Measurements from ENCODE around the gene TSPAN18. TPM values are rescaled to one million over a fixed set of nuclear protein-coding genes. Genes with fewer than 3 reads are reported as not detected.
A peak's percentile ranks its signal among the peaks of the same experiment; 100 is the strongest.

Gene TSPAN18
- total and polyA plus RNA-seq, 2 experiments from 2014 or later = 0.20 to 0.54 TPM

GRCh38 chr11:44885065-44885810, 158.5 kb downstream of the TSPAN18 start:
- in situ Hi-C loops (cut with MboI) = no loop called here
- H3K27me3 ChIP-seq (replicated peaks; ENCODE audit: insufficient read depth) = peaks cover 3% of the 10 kb centered on the region
- no peak overlapping the region for H3K9ac ChIP-seq
- no peaks in the 10 kb centered on the region for H3K79me2 ChIP-seq (ENCODE audit: insufficient read depth)
- WGBS, 2 experiments (ENCODE audit: low coverage in 1 of 2, low lambda C conversion rate in 2 of 2, missing lambda C conversion rate in 2 of 2) = 92 to 93% methylated on average over 12 of the region's 12 CpGs
- TF ChIP-seq EZH2 (IDR thresholded peaks at IDR 0.05; ENCODE audit: insufficient read depth, poor library complexity, severe bottlenecking) = no peak
- TF ChIP-seq EZH2phosphoT487 (IDR thresholded peaks at IDR 0.05; ENCODE audit: insufficient read depth, low read depth) = no peak
- H3K4me1 ChIP-seq (ENCODE audit: insufficient read depth) = peaks cover 17% of the 10 kb centered on the region
- H3K9me3 ChIP-seq (ENCODE audit: low read depth) = no peaks in the 10 kb centered on the region
- no peak overlapping the region for H2AFZ ChIP-seq
- H3K4me2 ChIP-seq (ENCODE audit: unreplicated experiment) = no peak overlapping the region
- H3K4me3 ChIP-seq = no peak overlapping the region
- no peaks in the 10 kb centered on the region for H4K20me1 ChIP-seq (ENCODE audit: insufficient read depth)
- no peak overlapping the region for H3K27ac ChIP-seq
- peaks cover 12% of the 10 kb centered on the region for H3F3A ChIP-seq (ENCODE audit: insufficient read depth)
- no peaks in the 10 kb centered on the region for H3K9me2 ChIP-seq (ENCODE audit: insufficient read depth)
- no peaks in the 10 kb centered on the region for H3K36me3 ChIP-seq (ENCODE audit: low read depth)
- DNase-seq = no peak

DNA sequence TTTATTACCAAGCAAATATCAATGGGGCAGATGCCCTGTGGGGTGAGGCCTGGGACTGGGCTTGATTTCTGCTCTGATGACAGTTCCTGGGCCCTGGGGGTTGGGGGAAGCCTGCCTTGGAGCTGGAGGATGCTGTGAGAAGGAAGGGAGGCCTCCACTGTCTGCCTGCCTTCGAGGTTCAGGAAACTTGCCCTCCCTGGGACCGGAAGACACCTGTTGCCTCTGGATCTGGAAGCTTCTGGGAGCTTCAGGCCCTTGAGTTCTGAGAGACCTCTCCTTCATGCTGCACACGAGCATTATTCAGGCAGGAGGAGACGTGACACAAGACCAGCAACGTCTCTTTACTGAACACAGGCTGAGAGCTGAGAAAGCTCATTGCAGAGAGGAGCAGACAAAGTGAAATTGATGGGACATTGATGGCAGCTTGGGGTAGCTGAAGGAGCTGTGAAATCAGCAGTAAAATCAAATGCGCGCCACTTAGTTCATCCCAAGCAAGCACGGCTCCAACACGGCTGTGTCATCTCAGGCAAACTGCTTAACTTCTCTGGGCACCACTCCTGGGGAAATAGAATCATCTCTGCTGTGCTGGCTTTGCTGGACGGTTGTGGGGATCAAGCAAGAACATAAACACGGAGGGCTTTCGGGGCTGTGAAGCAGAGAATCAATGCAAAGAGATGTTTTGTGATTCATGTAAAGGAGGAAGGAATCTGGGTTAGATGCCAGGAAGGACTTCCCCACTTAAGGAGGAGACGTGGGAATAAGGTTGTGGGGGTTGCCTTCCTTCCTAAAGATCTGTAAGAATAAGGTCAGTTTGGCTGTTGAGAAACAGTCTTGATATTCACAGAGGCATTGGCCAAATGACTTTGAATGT, 159.4 kb downstream of the TSPAN18 start:
- Histone ChIP-seq H3K27ac (0 out of 2 replicates have a peak overlapping the region, but pooled peaks have one; percentile 20), H3K9me2 (ENCODE audit: insufficient read depth) (no peaks in the 10 kb centered on the region), H3K4me1 (ENCODE audit: insufficient read depth) (peaks cover 17% of the 10 kb centered on the region), H3K4me2 (ENCODE audit: unreplicated experiment) (no peak overlapping the region), H3K9me3 (ENCODE audit: low read depth) (no peaks in the 10 kb centered on the region), H3K9ac (no peak overlapping the region), H3K27me3 (replicated peaks; ENCODE audit: insufficient read depth) (peaks cover 3% of the 10 kb centered on the region), H3K36me3 (ENCODE audit: low read depth) (no peaks in the 10 kb centered on the region), H4K20me1 (ENCODE audit: insufficient read depth) (no peaks in the 10 kb centered on the region), H2AFZ (no peak overlapping the region), H3K79me2 (ENCODE audit: insufficient read depth) (no peaks in the 10 kb centered on the region), H3K4me3 (no peak overlapping the region), H3F3A (ENCODE audit: insufficient read depth) (peaks cover 12% of the 10 kb centered on the region)
- WGBS, 2 experiments (ENCODE audit: low coverage in 1 of 2, low lambda C conversion rate in 2 of 2, missing lambda C conversion rate in 2 of 2) = 61 to 69% methylated on average over 13 of the region's 13 CpGs
- TF ChIP-seq EZH2 (IDR thresholded peaks at IDR 0.05; ENCODE audit: insufficient read depth, poor library complexity, severe bottlenecking) = no peak
- no peak for TF ChIP-seq EZH2phosphoT487 (IDR thresholded peaks at IDR 0.05; ENCODE audit: insufficient read depth, low read depth)
- in situ Hi-C loops (cut with MboI) = no loop called here
- DNase-seq = no peak

DNA sequence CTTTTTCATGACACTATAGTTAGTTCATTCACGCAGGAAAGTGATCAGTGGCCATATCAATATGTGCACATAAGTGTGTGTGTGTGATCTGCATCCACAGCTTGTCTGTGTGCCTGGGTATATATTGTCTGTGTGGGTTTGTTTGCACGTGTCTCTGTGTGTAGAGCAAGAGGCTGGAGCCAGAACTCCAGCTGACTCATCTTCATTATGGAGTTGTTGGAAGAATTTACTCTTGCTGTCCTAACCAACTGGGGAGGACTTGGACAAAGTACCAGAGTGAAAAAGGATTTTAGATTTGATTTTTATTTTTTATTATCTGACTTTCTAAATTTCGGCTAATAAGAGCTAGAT, 160.0 kb downstream of the TSPAN18 start:
- Histone ChIP-seq H3K9me3 (ENCODE audit: low read depth) (no peaks in the 10 kb centered on the region), H3K4me2 (ENCODE audit: unreplicated experiment) (peak overlapping the region; percentile 13), H3F3A (ENCODE audit: insufficient read depth) (peaks cover 12% of the 10 kb centered on the region), H3K79me2 (ENCODE audit: insufficient read depth) (no peaks in the 10 kb centered on the region), H3K36me3 (ENCODE audit: low read depth) (no peaks in the 10 kb centered on the region), H2AFZ (no peak overlapping the region), H3K9ac (no peak overlapping the region), H3K27me3 (replicated peaks; ENCODE audit: insufficient read depth) (peaks cover 3% of the 10 kb centered on the region), H3K27ac (0 out of 2 replicates have a peak overlapping the region, but pooled peaks have one; percentile 20), H3K4me1 (ENCODE audit: insufficient read depth) (peaks cover 17% of the 10 kb centered on the region), H4K20me1 (ENCODE audit: insufficient read depth) (no peaks in the 10 kb centered on the region), H3K9me2 (ENCODE audit: insufficient read depth) (no peaks in the 10 kb centered on the region), H3K4me3 (no peak overlapping the region)
- 0% methylated on average over 3 of the region's 3 CpGs for WGBS, 2 experiments (ENCODE audit: low coverage in 1 of 2, low lambda C conversion rate in 2 of 2, missing lambda C conversion rate in 2 of 2)
- in situ Hi-C loops (cut with MboI) = no loop called here
- peak; percentile 90 for DNase-seq
- TF ChIP-seq EZH2 (IDR thresholded peaks at IDR 0.05; ENCODE audit: insufficient read depth, poor library complexity, severe bottlenecking) (no peak), EZH2phosphoT487 (IDR thresholded peaks at IDR 0.05; ENCODE audit: insufficient read depth, low read depth) (no peak)

- Histone ChIP-seq H3K9ac (no peak overlapping the region), H3K27ac (no peak overlapping the region), H3K27me3 (replicated peaks; ENCODE audit: insufficient read depth) (peaks cover 4% of the 10 kb centered on the region), H4K20me1 (ENCODE audit: insufficient read depth) (no peaks in the 10 kb centered on the region), H3K4me2 (ENCODE audit: unreplicated experiment) (no peak overlapping the region), H3K9me3 (ENCODE audit: low read depth) (no peaks in the 10 kb centered on the region), H3F3A (ENCODE audit: insufficient read depth) (peaks cover 12% of the 10 kb centered on the region), H3K9me2 (ENCODE audit: insufficient read depth) (no peaks in the 10 kb centered on the region), H3K4me1 (ENCODE audit: insufficient read depth) (peaks cover 17% of the 10 kb centered on the region), H2AFZ (no peak overlapping the region), H3K36me3 (ENCODE audit: low read depth) (no peaks in the 10 kb centered on the region), H3K4me3 (no peak overlapping the region), H3K79me2 (ENCODE audit: insufficient read depth) (no peaks in the 10 kb centered on the region)
- TF ChIP-seq EZH2phosphoT487 (IDR thresholded peaks at IDR 0.05; ENCODE audit: insufficient read depth, low read depth) = no peak
- TF ChIP-seq EZH2 (IDR thresholded peaks at IDR 0.05; ENCODE audit: insufficient read depth, poor library complexity, severe bottlenecking) = no peak
- DNase-seq = no peak
- 80 to 84% methylated on average over 3 of the region's 3 CpGs for WGBS, 2 experiments (ENCODE audit: low coverage in 1 of 2, low lambda C conversion rate in 2 of 2, missing lambda C conversion rate in 2 of 2)
- in situ Hi-C loops (cut with MboI) = no loop called here
These were observed 160.9 kb downstream of the TSPAN18 start for GRCh38 chr11:44887636-44888035.

Data from GM23248 (cell line).